Measurements from ENCODE around the gene DPAGT1.
A peak's percentile ranks its signal among the peaks of the same experiment; 100 is the strongest.
"Not testable (repeated sequence)": the region's sequence is repeated elsewhere in the genome, so short reads cannot be mapped to it uniquely, and the experiment has no call there.

The DPAGT1 gene

DNA sequence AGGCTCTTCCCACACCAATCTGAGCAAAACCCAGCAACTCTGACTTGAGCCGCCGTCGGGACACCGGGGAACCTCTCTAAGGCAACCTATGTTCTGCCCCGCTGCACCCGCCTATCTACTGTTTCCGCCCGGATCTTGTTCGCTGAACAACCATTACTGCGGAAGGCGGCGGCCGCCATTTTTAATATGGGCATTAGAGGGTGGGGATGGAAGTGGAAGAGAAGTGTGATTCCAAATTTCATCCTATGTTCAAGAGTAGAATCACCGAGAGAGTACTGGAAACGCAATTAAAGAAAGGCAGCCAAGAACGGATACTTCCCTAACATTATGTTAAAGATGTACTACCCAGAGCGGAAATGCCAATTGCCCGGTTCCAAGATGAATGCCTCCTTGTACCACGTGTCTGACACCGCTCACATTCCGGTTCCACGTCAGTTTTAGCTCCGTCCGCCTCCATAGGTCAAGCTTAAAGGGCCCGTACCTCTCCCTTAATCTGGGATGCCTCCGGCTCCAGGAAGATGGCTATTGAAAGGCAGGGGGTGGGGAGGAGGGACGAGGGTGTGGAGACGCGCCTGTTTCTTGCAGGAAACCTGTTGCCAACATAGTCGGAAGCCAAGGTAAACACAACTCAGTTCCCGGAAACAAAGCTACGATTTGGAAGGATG is at the start of gene DPAGT1:
Gene DPAGT1 (minus strand): TSS at position 95 of the 665 bp plus-strand sequence. CDS start 198 bp downstream, outside the sequence.
- peak; percentile 60 to 72 (median 65) for DNase-seq (ENCODE audit: low read depth in 3 of 3, low spot score in 1 of 3)

DNA sequence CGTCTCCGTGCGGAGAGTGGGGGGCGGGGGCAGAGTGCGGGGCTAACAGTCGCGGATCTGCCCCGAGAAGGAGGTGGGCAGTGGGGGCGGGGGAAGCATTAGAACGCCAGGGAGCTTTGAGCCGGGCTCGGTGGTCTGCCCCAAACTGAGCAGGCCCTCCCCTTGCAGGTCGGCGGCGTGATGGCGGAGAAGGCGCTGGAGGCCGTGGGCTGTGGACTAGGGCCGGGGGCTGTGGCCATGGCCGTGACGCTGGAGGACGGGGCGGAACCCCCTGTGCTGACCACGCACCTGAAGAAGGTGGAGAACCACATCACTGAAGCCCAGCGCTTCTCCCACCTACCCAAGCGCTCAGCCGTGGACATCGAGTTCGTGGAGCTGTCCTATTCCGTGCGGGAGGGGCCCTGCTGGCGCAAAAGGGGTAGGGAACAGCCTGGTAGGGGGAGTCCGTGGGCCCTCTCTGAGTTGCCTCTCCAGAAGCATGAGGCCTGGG is 48.2 kb upstream of the DPAGT1 start:
- no peak for DNase-seq (ENCODE audit: low read depth in 3 of 3, low spot score in 1 of 3)

DNA sequence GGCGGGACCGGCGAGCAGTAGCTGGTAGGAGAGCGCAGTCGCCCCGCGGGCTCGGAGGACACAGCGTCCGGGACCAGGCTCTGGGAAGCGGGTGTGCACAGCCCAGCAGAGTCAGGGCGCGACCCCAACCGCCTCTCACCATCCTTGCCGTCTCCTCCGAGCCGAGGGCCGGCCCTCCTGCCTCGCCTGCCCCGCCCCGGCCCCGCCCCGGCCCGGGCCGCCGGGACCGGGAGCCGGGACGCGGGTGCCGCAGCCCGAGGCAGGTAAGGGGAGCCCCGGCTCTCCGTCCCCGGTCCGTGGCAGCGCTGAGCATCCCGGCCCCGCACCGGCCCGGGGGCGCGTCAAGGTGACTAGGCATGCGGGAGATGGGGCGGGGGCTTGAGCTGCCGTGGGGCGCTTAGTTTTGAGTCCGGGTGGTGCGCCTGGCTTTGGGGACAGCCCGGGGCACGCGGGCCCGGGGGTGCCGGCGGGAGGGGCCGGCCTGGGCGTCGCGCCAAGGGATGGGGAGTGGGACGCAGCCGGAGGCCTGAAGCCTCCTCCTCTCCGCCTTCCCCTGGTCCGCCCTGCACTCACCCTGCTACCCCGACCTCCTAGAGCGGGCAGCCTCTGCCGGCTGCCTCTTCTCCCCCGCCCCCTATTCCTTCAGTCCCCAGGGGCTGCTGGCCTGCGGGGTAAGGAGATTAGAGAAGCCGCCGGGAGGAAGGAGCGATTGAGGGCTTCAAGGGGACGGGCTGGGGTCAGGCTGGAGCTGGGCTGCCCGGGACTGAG is 47.5 kb upstream of the DPAGT1 start, which contains the start of gene ABCG4:
Gene ABCG4 (plus strand): TSS at position 35 of the 768 bp plus-strand sequence. CDS start 914 bp downstream, outside the sequence.
- peak in 1 of 3 donors; percentile 12 for DNase-seq (ENCODE audit: low read depth in 3 of 3, low spot score in 1 of 3)

DNA sequence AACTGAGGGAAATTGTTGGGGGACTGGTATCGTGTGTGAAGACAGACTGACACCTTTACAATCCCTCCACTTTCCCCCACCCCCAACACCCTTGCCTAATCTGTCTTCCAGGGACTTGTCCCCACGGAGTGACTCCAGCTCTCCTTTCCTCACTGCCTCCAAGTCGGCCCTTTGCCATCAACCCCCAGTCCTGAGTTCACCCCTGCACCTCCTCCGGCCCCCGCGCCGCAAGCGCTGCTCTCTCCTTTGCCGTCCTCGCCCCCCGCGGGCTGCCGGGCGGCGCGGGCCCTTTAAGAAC is 47.0 kb upstream of the DPAGT1 start:
- DNase-seq (ENCODE audit: low read depth in 3 of 3, low spot score in 1 of 3), result no peak

DNA sequence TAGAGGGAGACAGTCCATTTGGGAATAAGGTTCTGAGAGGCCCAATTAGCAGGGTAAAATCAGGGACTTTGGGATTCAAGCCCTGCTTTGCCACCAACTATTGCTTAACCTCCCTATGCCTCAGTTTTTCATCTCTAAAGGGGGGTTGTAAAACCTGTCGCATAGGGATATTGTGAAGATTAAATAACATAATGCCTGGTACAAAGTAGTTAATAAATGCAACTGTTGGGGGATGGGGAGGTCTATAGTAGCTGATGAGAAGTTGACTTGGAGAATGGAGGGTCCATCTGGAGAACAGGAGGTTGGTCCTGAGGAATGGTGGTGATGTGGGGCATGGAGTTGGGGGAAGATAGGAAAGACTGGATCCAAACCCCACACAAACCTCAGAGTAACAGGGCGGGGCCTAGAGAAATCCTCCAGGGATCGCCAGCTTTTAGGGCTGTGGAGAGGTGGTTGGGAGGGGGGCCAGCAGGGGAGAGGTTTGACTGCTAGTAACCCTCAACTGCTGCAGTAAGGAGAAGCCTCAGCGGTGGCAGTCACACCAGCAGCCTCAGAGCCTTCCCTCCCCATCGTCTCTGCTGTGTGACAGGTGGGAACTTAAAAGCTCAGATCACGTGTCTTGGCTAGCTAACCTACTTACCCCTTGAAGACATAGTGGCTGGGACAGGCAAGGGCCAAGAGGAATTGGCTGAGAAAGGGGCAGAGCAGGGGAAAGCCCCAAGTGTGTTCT is 46.1 kb upstream of the DPAGT1 start:
- no peak for DNase-seq (ENCODE audit: low read depth in 3 of 3, low spot score in 1 of 3)

DNA sequence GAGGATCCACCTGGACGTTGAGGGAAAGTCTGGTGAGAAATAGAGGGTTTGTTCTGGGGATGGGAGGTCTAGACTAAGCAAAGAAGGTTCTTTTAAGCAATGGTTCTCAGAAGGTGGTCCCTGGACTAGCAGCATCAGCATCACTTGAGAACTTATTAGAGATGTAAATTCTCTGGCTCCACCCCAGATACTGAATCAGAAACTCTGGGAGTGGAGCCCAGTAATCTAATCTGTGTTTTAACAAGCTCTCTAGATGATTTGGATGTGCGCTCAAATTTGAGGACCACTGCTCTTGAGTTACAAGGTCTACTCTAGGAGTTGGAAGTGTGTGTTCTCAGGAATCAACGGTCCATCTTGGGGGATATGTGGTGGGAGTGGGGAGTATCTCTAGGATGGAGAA is 43.9 kb upstream of the DPAGT1 start:
- no peak for DNase-seq (ENCODE audit: low read depth in 3 of 3, low spot score in 1 of 3)

DNA sequence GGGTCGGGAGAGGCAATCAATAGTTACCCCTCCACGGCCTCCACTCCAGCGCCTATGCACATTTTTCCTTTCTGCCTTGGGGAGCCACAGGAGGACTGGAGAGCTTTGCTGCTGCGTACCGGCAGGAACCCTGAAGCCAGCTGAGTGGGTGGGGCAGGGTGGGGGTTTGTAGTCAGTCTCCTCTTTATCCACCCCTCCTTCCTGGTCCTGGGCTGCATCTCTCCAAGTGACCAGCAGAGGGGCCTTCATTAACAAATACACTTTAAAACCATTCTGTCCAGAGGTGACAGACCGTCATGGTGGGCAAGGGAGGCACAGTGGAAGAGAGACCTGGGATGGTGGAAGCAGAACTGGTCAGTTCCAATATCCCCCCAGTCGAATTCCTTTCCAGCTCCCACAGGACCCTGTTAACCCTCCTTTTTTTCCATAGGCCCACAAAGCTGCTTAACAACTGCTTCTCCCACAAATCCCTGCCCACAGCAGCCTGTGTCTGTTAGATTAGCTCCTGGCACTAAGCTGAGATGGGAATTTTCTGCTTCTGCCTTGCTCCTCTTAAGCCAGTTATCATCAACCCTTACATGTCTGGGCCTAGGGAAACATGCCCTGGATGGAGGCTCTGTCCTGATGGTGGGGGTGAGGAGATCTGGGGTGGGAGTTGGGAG is 43.3 kb upstream of the DPAGT1 start:
- DNase-seq (ENCODE audit: low read depth in 3 of 3, low spot score in 1 of 3), result no peak

DNA sequence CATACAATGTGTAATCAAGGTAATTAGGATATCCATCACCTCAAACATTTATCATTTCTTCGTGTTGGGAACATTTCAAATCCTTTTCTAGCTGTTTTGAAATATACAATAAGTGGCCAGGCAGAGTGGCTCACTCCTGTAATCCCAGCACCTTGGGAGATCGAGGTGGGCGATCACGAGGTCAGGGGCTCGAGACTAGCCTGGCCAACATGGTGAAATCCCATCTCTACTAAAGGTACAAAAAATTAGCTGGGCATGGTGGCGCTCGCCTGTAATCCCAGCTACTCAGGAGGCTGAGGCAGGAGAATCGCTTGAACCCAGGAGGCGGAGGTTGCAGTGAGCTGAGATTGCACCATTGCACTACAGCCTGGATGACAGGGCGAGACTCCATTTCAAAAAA is 37.6 kb upstream of the DPAGT1 start:
- not testable (repeated sequence) for DNase-seq (ENCODE audit: low read depth in 3 of 3, low spot score in 1 of 3)

DNA sequence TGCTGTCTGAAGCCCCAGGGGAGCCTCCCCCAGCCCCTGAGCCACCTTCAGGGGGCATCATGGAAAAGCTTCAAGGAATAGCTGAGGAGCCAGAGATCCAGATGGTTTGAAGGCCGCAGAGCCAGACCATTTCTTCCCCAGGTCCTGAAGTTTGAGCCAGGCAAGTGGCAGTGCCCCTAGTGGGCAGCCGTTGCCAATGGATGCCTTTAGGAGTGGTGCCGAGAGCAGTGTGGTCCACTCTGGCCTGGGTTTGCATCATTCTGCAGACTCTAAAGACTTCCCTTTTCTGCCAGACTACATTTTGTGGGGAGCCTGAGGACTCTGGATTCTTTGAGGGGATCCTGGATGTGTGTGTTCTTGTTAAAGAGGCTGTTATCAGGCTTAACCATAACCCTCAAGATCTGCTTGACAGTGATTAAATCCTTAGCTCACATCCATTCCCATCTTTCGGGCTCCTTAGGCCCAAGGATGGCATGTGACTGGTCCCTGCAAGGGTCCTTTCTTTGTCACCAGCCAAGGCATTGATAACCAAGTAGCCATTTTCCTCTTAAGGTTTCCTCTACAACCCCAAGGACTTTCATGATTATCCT is 32.8 kb upstream of the DPAGT1 start:
- DNase-seq (ENCODE audit: low read depth in 3 of 3, low spot score in 1 of 3), result no peak

DNA sequence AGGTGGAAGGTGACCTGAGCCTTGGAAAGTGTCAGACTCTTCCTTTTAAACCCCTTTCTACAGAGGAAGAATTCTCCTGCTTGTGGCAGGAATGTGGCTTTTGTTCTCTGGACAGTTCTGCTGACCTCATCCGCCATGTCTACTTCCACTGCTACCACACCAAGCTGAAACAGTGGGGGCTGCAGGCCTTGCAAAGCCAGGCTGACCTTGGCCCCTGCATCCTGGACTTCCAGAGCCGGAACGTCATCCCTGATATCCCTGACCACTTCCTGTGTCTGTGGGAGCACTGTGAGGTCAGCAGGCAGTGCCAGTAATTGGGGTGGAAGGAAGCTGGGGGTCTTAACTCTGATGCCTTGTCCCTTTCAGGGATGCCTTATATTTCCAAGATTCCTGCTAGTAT is 29.0 kb upstream of the DPAGT1 start:
- DNase-seq (ENCODE audit: low read depth in 3 of 3, low spot score in 1 of 3), result no peak

DNA sequence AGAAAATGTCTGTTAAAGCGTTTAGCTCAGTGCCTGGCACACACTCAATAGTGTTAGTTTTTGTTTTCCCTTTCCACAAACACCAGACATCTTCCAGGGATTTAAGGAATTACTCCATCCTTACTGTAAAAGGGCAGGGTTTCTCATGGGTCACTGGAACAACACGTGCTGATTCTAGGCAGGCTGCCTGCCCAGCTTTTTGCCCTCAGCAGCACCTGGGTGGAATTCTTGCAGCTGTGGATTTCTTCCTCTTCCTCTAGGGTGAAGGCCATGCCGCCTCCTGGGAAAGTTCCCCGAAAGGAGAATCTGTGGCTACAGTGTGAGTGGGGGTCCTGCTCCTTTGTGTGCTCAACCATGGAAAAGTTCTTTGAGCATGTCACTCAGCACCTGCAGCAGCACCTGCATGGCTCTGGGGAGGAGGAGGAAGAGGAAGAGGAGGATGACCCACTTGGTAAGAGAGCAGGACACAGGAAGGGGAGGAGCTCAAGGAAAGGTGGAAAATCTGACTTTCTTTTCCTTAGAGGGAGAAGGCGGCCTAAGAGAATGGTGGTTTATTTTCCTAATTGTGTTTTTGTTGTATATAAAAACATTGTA is 25.1 kb upstream of the DPAGT1 start:
- DNase-seq (ENCODE audit: low read depth in 3 of 3, low spot score in 1 of 3), result no peak

DNA sequence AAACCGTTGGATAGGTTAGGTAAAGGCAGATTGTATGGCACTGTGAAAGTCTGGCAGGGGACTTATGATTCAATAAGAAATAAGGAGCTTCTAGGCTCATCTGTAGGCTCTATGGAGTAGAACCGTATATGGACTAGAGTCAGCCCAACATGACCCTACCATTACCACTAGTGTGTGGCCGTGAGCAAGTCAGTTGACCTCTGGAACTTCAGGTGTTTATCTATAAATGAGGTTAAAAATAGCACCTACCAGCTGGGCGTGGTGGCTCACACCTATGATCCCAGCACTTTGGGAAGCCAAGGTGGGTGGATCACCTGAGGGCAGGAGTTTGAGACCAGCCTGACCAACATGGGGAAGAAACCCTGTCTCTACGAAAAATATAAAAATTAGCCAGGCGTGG is 24.2 kb upstream of the DPAGT1 start:
- DNase-seq (ENCODE audit: low read depth in 3 of 3, low spot score in 1 of 3), result no peak

DNA sequence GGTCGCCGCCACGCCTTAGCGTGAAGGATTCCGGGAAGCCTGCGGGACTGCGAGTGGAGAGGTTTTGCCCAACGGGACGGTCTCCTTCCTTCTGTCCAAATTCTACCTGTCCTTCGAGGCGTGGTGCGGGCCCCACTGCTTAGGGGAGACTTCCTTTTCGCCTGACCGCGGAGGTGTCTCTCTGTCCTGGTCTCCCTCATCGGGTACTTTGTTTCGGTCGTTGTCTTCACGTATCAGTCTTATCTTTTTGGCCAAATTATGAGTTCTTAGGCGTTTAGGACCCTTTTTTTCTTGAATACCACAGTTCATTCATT is 20.1 kb upstream of the DPAGT1 start:
- no peak for DNase-seq (ENCODE audit: low read depth in 3 of 3, low spot score in 1 of 3)

DNA sequence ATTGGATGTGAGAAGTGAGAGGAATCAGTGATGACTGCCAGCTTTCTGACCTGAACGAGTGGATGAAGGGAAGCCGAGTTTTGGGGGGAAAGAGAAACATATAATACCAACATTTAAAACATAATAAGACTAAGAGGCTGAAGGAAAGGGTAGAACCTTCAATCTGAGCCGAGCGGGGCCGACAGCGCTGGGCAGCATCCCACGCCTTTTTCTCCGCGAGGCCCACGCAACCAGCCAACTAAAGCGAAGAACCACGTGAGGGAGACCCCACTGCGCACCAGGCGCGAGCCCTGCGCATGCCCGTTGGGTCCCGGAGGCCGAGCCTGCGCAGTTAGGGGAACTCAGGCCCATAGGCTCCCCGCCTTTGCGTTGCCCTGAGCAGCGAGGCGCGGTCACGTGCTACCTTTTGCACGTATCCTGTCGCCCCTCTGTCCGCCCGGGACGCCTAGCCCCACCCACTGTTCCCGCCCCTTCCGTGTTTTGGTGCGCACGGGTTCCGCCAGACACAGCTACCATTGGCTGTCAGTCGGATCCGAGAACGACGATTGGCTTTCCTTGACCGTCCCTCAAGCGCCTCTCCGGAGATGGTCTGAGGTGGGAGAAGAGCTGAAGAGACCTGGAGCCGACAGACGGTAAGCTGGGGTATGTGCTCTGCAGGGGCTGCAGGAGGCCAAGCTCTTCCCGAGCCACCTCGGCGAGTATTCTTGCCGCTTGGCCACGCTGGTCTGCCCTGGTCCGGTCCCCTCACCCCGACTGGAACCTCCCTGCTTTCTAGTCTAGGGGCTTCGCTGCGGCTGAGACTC is 19.6 kb upstream of the DPAGT1 start, which contains the start of gene HINFP:
Gene HINFP (plus strand): TSS at position 573 of the 803 bp plus-strand sequence. CDS start 5,365 bp downstream, outside the sequence.
- DNase-seq (ENCODE audit: low read depth in 3 of 3, low spot score in 1 of 3), result peak; percentile 99

DNA sequence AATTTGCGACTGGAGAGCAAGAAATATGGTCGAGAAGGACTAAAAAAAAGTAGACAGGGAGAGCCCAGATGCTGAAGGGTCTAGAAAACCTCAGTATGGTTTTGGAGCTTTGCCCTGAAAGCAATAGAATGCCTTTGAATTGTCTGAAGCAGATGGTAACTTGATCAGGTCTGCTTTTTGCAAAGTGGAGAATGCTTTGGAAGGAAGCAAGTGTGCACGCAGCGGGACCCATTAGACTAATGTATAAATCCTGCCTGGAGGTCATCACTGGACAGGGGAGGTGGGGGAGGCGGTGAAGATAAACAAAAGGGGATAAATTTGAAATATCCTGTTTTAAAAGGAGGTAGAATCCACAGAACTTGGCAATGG is 19.0 kb upstream of the DPAGT1 start:
- no peak for DNase-seq (ENCODE audit: low read depth in 3 of 3, low spot score in 1 of 3)

DNA sequence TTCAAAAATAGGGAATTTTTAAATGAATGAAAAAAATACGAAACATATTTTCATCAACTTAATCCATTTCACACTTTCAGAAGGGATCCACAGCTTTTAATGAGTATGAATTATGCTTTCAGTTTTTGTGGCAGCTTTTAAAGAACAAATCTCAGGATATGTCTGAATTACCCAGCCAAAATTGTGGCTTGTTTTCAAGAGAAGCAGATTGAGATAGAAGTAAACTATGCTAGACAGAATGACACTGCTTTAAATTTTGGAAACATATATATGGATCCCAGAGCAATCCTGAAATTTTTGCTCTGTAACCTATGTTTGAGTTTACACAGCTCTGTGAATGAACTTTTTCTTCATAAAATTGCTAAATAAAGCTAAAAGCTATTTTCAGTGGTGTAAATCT is 17.3 kb upstream of the DPAGT1 start:
- no peak for DNase-seq (ENCODE audit: low read depth in 3 of 3, low spot score in 1 of 3)

DNA sequence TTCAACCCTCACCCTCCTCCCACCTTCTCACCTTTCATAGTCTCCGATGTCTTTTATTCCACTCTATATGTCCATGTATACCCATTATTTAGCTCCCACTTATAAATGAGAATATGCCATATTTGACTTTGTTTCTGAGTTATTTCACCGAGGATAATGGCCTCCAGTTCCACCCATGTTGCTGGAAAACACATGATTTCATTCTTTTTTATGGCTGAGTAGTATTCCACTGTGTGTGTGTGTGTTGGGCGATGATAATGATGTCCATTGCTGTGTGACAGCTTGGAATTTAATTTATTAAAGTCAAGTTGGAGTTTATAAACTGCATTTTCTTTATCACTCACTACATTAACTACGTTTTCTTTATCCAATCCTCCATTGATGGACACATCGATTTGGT is 16.6 kb upstream of the DPAGT1 start:
- no peak for DNase-seq (ENCODE audit: low read depth in 3 of 3, low spot score in 1 of 3)

DNA sequence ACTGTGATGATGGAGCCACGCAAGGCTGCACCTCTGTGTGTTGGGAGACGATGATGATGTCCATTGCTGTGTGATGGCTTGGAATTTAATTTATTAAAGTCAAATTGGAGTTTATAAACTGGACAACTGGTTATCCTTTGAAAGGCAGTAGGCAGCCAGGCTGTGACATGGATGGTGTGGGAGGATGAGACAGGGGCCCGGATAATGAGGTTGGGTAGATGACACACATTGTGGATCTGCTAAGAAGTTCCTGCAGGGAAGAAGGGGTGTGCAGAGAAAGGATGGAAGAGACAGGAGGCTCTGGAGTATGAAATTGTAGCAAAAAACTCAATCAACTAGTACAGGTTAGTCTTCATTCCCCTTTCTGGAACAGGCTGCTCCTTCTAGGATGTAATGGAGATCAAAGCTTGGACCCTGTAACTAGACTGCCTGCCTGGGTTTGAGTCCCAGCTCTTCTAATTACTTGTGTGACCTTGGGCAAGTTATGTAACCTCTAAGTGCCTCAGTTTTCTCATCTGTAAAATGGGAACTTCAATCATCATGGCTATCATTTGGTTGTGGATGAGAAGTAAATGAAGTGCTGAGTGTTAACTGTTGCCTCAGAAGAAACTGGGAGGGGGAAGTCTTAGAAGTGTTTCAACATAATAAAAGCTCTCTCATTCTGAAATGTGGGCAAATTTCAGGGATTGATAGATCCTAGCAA is 15.5 kb upstream of the DPAGT1 start:
- no peak for DNase-seq (ENCODE audit: low read depth in 3 of 3, low spot score in 1 of 3)

DNA sequence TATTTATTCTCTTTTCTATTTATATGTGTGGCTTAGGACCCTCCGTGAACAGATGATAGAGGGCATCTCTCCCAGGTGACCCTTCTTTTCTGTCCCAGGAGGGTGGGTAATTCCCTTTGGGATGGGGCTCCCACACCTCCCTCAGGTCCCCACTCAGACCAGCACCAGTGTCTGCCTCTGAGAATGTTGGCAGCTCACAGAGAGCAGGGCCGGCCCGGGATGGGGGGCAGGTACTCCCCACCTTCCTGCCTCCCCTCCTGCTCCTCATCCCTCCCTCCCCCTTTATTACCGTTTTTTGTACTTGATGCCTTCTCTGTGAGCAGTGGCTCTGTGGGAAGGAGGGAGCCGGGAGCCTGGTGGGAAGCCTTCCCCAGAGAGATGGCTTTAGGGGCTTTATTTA is 14.9 kb upstream of the DPAGT1 start:
- no peak for DNase-seq (ENCODE audit: low read depth in 3 of 3, low spot score in 1 of 3)
